ENCODE measurements around the gene TMPRSS13. TPM values are rescaled to one million over a fixed set of nuclear protein-coding genes. Genes with fewer than 3 reads are reported as not detected.

Gene TMPRSS13
- total RNA-seq, 2 experiments from 2014 or later, result 0.99 to 1.4 TPM

GRCh38 chr11:117908959-117909610 is 20.1 kb downstream of the TMPRSS13 start:
- peak in 1 of 14 experiments; percentile 12 for DNase-seq
- Histone ChIP-seq H3K4me1 (ENCODE audit: insufficient read depth, low read length) (peaks cover 8% of the 10 kb centered on the region), H3K27me3 (ENCODE audit: control insufficient read depth in 1 of 2, insufficient read depth in 2 of 2, low read length in 2 of 2) (no peaks in the 10 kb centered on the region), H3K4me3 (ENCODE audit: low read length) (no peak overlapping the region), H3K27ac (ENCODE audit: low read depth in 1 of 2, low read length in 2 of 2) (no peak overlapping the region), H3K36me3 (ENCODE audit: insufficient read depth, low read length) (no peaks in the 10 kb centered on the region), H3K9me3 (ENCODE audit: control insufficient read depth in 1 of 2, insufficient read depth in 1 of 2, low read length in 2 of 2) (no peaks in the 10 kb centered on the region)
- H3K27me3 Mint-ChIP-seq, result no peaks in the 10 kb centered on the region
- intact Hi-C loops (cut with DNase I, micrococcal nuclease), result no loop called here
- H3K36me3 Mint-ChIP-seq (ENCODE audit: low read depth), result no peaks in the 10 kb centered on the region
- TF ChIP-seq, protein P1, sequence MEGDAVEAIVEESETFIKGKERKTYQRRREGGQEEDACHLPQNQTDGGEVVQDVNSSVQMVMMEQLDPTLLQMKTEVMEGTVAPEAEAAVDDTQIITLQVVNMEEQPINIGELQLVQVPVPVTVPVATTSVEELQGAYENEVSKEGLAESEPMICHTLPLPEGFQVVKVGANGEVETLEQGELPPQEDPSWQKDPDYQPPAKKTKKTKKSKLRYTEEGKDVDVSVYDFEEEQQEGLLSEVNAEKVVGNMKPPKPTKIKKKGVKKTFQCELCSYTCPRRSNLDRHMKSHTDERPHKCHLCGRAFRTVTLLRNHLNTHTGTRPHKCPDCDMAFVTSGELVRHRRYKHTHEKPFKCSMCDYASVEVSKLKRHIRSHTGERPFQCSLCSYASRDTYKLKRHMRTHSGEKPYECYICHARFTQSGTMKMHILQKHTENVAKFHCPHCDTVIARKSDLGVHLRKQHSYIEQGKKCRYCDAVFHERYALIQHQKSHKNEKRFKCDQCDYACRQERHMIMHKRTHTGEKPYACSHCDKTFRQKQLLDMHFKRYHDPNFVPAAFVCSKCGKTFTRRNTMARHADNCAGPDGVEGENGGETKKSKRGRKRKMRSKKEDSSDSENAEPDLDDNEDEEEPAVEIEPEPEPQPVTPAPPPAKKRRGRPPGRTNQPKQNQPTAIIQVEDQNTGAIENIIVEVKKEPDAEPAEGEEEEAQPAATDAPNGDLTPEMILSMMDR (IDR thresholded peaks at IDR 0.05), result no peak
- ChIA-PET POLR2A (no interaction called here), CTCF (no interaction called here)
- H3K27ac Mint-ChIP-seq, result no peak overlapping the region
- no peak overlapping the region for H3K4me3 Mint-ChIP-seq
- no peaks in the 10 kb centered on the region for H3K9me3 Mint-ChIP-seq
- H3K4me1 Mint-ChIP-seq (ENCODE audit: low read depth), result no peaks in the 10 kb centered on the region
- no peak for ATAC-seq (ENCODE audit: poor library complexity)

DNA sequence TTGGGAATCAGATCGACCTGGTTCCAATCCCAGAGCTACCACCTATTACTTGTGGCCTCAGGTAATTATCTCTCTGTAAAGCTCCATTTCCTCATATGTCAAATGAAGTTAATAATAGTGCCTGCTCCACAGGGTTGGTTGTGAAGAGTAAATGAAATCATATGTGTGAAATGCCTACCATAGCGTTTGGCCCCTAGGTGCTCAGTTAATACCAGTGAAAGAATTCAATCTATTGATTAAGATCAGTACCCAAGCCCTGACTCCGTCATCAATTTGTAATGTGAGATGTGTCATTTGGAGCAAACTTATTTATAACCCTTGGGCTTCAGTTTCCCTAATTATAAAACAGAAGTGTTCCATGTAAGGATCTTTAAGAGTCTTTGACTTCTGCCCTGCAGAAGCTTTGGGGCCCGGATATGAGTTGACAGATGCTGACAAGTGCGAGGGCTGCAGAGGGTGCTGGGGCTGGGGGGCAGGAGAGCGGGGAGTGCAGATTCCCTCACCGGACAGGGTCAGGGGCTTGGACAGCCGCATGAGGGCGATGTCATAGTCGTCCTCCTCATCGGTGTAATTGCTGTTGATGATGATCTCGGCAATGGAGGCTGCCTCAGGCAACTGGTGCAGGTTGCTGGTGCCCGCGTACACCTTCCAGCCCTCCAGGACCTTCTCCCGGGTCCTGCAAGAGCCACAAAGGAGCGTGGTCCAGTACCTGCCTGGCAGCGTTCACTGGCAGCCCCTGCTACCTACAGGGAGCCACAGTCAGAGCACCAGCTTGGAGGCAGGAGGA is 20.9 kb downstream of the TMPRSS13 start:
- Mint-ChIP-seq H3K4me3 (no peak overlapping the region), H3K4me1 (ENCODE audit: low read depth) (no peaks in the 10 kb centered on the region), H3K9me3 (no peaks in the 10 kb centered on the region), H3K27ac (no peak overlapping the region), H3K36me3 (ENCODE audit: low read depth) (no peaks in the 10 kb centered on the region), H3K27me3 (no peaks in the 10 kb centered on the region)
- Histone ChIP-seq H3K27ac (ENCODE audit: low read depth in 1 of 2, low read length in 2 of 2) (no peak overlapping the region), H3K27me3 (ENCODE audit: control insufficient read depth in 1 of 2, insufficient read depth in 2 of 2, low read length in 2 of 2) (no peaks in the 10 kb centered on the region), H3K36me3 (ENCODE audit: insufficient read depth, low read length) (no peaks in the 10 kb centered on the region), H3K4me1 (ENCODE audit: insufficient read depth, low read length) (peaks cover 8% of the 10 kb centered on the region), H3K4me3 (ENCODE audit: low read length) (no peak overlapping the region), H3K9me3 (ENCODE audit: control insufficient read depth in 1 of 2, insufficient read depth in 1 of 2, low read length in 2 of 2) (no peaks in the 10 kb centered on the region)
- intact Hi-C loops (cut with DNase I, micrococcal nuclease), result no loop called here
- ChIA-PET CTCF (no interaction called here), POLR2A (interaction anchor here (0.5 kb wide), 1 partner anchor 12 kb away, joined by 3 read pairs; no protein-coding TSS in a partner anchor)
- TF ChIP-seq, protein P1 (IDR thresholded peaks at IDR 0.05), result no peak
- DNase-seq (peak in 1 of 14 experiments; percentile 21), ATAC-seq (ENCODE audit: poor library complexity) (no peak)

- no peak overlapping the region for H3K4me3 Mint-ChIP-seq
- H3K4me3 ChIP-seq (ENCODE audit: low read length), result no peak overlapping the region
These were observed 21.7 kb downstream of the TMPRSS13 start for GRCh38 chr11:117907276-117908108.

More at GRCh38 chr11:117907276-117908108, 21.7 kb downstream of the TMPRSS13 start:
- no peaks in the 10 kb centered on the region for H3K9me3 ChIP-seq (ENCODE audit: control insufficient read depth in 1 of 2, insufficient read depth in 1 of 2, low read length in 2 of 2)
- H3K4me1 ChIP-seq (ENCODE audit: insufficient read depth, low read length), result peaks cover 8% of the 10 kb centered on the region
- H3K27ac ChIP-seq (ENCODE audit: low read depth in 1 of 2, low read length in 2 of 2), result no peak overlapping the region
- H3K36me3 ChIP-seq (ENCODE audit: insufficient read depth, low read length), result no peaks in the 10 kb centered on the region
- Mint-ChIP-seq H3K27me3 (no peaks in the 10 kb centered on the region), H3K27ac (no peak overlapping the region), H3K36me3 (ENCODE audit: low read depth) (no peaks in the 10 kb centered on the region), H3K9me3 (no peaks in the 10 kb centered on the region), H3K4me1 (ENCODE audit: low read depth) (no peaks in the 10 kb centered on the region)
- CTCF ChIA-PET, result interaction anchor here (1.5 kb wide), 1 partner anchor 100 kb away, joined by 3 read pairs; no protein-coding TSS in a partner anchor
- H3K27me3 ChIP-seq (ENCODE audit: control insufficient read depth in 1 of 2, insufficient read depth in 2 of 2, low read length in 2 of 2), result no peaks in the 10 kb centered on the region
- intact Hi-C loops (cut with DNase I, micrococcal nuclease), result no loop called here
- POLR2A ChIA-PET, result interaction anchor here (0.5 kb wide), 1 partner anchor 13 kb away, joined by 3 read pairs; no protein-coding TSS in a partner anchor
- ATAC-seq (ENCODE audit: poor library complexity) (peak; percentile 93), DNase-seq (peak; percentile 8 to 83 (median 35))
- TF ChIP-seq, protein P1 (IDR thresholded peaks at IDR 0.05), result no peak
